ENCODE measurements around the gene GRIN3B.

The GRIN3B gene

GRCh38 chr19:1046117-1046626, 46.0 kb downstream of the GRIN3B start:
- DNase-seq: no peak

- DNase-seq: no peak
These were observed 46.8 kb downstream of the GRIN3B start for GRCh38 chr19:1046836-1047695.

GRCh38 chr19:1047696-1048147, 47.5 kb downstream of the GRIN3B start:
- no peak for DNase-seq

- DNase-seq: no peak
These were observed 48.9 kb downstream of the GRIN3B start for GRCh38 chr19:1049106-1049505.

GRCh38 chr19:1049800-1050199, 49.6 kb downstream of the GRIN3B start:
- no peak for DNase-seq

- DNase-seq: no peak
These were observed 51.0 kb downstream of the GRIN3B start for GRCh38 chr19:1050989-1051788.

- DNase-seq: no peak
These were observed 51.6 kb downstream of the GRIN3B start for GRCh38 chr19:1051791-1052190.

- DNase-seq: no peak
These were observed 52.2 kb downstream of the GRIN3B start for GRCh38 chr19:1052349-1052975.

GRCh38 chr19:1053176-1054101, 53.2 kb downstream of the GRIN3B start:
- no peak for DNase-seq

GRCh38 chr19:1054102-1055027, 54.1 kb downstream of the GRIN3B start:
- DNase-seq: no peak

GRCh38 chr19:1055028-1055425, 54.8 kb downstream of the GRIN3B start:
- DNase-seq: no peak

GRCh38 chr19:1055886-1056620, 55.8 kb downstream of the GRIN3B start:
- DNase-seq: no peak

- peak; percentile 50 to 77 for DNase-seq
These were observed 57.1 kb downstream of the GRIN3B start for GRCh38 chr19:1057176-1057855.

- no peak for DNase-seq
These were observed 57.9 kb downstream of the GRIN3B start for GRCh38 chr19:1058112-1058511.

Data from CD4-positive, alpha-beta T cell treated with Interferon alpha-2 for 1 hour (primary cell).